Measurements from ENCODE around the gene DIP2C.

GRCh38 chr10:368579-369220, 320.8 kb downstream of the DIP2C start:
- TF ChIP-seq CTCF (IDR thresholded peaks at IDR 0.05): no peak
- no peak for TF ChIP-seq POLR2A (IDR thresholded peaks at IDR 0.05)
